Neural cell (in vitro differentiated cells): Measurements from ENCODE around the gene OLIG2. TPM values are rescaled to one million over a fixed set of nuclear protein-coding genes. Genes with fewer than 3 reads are reported as not detected.

Source experiments
- H2AFZ ChIP-seq: fragments of 200-600, 300-800 bp; sonication (generic), shearing (Covaris generic); 2 replicates; pipeline ENCODE4 v1.6.0; 2014; ENCODE audit warnings: low read depth, mild to moderate bottlenecking, antibody characterized with exemption, low read length, moderate library complexity
- H3F3A ChIP-seq: fragments of 200-600 bp; shearing (Covaris generic); 2 replicates; pipeline ENCODE4 v1.6.1; 2016; ENCODE audit warnings: mild to moderate bottlenecking, moderate library complexity, mixed read lengths, antibody characterized with exemption, low read length; ENCODE audit not compliant: insufficient read depth, poor library complexity, severe bottlenecking
- H3K27ac ChIP-seq: fragments of 200-600, 300-800 bp; sonication (generic), shearing (Covaris generic); 2 replicates; pipeline ENCODE4 v1.5.1; 2014; ENCODE audit warnings: mild to moderate bottlenecking, low read length, moderate library complexity
- H3K27me3 ChIP-seq: fragments of 300-800, 200-600 bp; sonication (generic), shearing (Covaris generic); 2 replicates; pipeline ENCODE4 v1.6.0; 2014; ENCODE audit warnings: mild to moderate bottlenecking, low read depth, low read length, moderate library complexity; ENCODE audit not compliant: insufficient read depth
- H3K36me3 ChIP-seq: fragments of 300-800, 200-600 bp; sonication (generic), shearing (Covaris generic); 2 replicates; pipeline ENCODE4 v1.5.1; 2014; ENCODE audit warnings: mild to moderate bottlenecking, antibody characterized with exemption, low read length, moderate library complexity; ENCODE audit not compliant: insufficient read depth
- H3K4me2 ChIP-seq: fragments of 300-800, 200-600 bp; sonication (generic), shearing (Covaris generic); 2 replicates; pipeline ENCODE4 v1.6.0; 2014; ENCODE audit warnings: mild to moderate bottlenecking, low read length
- H3K4me3 ChIP-seq: fragments of 300-800, 200-600 bp; sonication (generic), shearing (Covaris generic); 2 replicates; pipeline ENCODE4 v1.5.1; 2014; ENCODE audit warnings: mild to moderate bottlenecking, low read length, moderate library complexity
- H3K79me2 ChIP-seq: fragments of 200-600 bp; shearing (Covaris generic); replicated peaks from 2 replicates; pipeline ENCODE4 v1.6.0; 2014; ENCODE audit warnings: mild to moderate bottlenecking, low read length, moderate library complexity; ENCODE audit not compliant: insufficient read depth
- H3K9ac ChIP-seq: fragments of 300-800, 200-600 bp; sonication (generic), shearing (Covaris generic); 2 replicates; pipeline ENCODE4 v1.6.1; 2016; ENCODE audit warnings: mild to moderate bottlenecking, low read length, mixed read lengths
- H3K9me2 ChIP-seq: fragments of 200-600 bp; shearing (Covaris generic); 2 replicates; pipeline ENCODE4 v1.6.1; 2016; ENCODE audit warnings: mild to moderate bottlenecking, low read length, mixed read lengths; ENCODE audit not compliant: insufficient read depth
- H3K9me3 ChIP-seq: fragments of 200-600, 300-800 bp; sonication (generic), shearing (Covaris generic); 2 replicates; pipeline ENCODE4 v1.6.1; 2016; ENCODE audit warnings: mild to moderate bottlenecking, mixed run types, low read length, moderate library complexity, mixed read lengths
- H4K20me1 ChIP-seq: fragments of 200-600 bp; shearing (Covaris generic); 2 replicates; pipeline ENCODE4 v1.6.1; 2016; ENCODE audit warnings: mild to moderate bottlenecking, mixed run types; ENCODE audit not compliant: insufficient read depth
- CTCF ChIP-seq: fragments of 450-650 bp; IDR thresholded peaks from 2 replicates; pipeline ENCODE4 v1.5.1; 2014; ENCODE audit warnings: antibody characterized with exemption, mild to moderate bottlenecking, moderate library complexity; ENCODE audit not compliant: poor library complexity, severe bottlenecking
- EP300 ChIP-seq: fragments of 450-650 bp; conservative IDR thresholded peaks from 2 replicates; pipeline ENCODE4 v1.6.1; 2014; ENCODE audit warnings: antibody characterized with exemption, mild to moderate bottlenecking, moderate library complexity; ENCODE audit not compliant: poor library complexity, severe bottlenecking
- EZH2 ChIP-seq: fragments of 200-600, 300-800 bp; shearing (Covaris generic), sonication (generic); IDR thresholded peaks from 2 replicates; pipeline ENCODE4 v1.6.1; 2014; ENCODE audit warnings: antibody characterized with exemption, low read length, borderline replicate concordance, mild to moderate bottlenecking; ENCODE audit not compliant: insufficient read depth, poor library complexity, severe bottlenecking
- MXI1 ChIP-seq: fragments of 450-650 bp; conservative IDR thresholded peaks from 2 replicates; pipeline ENCODE4 v1.6.1; 2014; ENCODE audit warnings: antibody characterized with exemption, mild to moderate bottlenecking; ENCODE audit not compliant: poor library complexity, severe bottlenecking
- POLR2AphosphoS5 ChIP-seq: IDR thresholded peaks from 2 replicates; pipeline ENCODE4 v1.6.1; 2012
- RAD21 ChIP-seq: fragments of 450-650 bp; conservative IDR thresholded peaks from 2 replicates; pipeline ENCODE4 v1.6.1; 2014; ENCODE audit warnings: antibody characterized with exemption, mild to moderate bottlenecking, moderate library complexity
- SMC3 ChIP-seq: fragments of 450-650 bp; conservative IDR thresholded peaks from 2 replicates; pipeline ENCODE4 v1.6.1; 2014; ENCODE audit warnings: antibody characterized with exemption, mild to moderate bottlenecking, moderate library complexity; ENCODE audit not compliant: poor library complexity
- TAF1 ChIP-seq: IDR thresholded peaks from 2 replicates; pipeline ENCODE4 v1.6.1; 2012; ENCODE audit warnings: low read depth
- polyA plus RNA-seq: library from polyadenylated mRNA; depleted of rRNA; stranded (reverse); fragments of >200 nt; gene quantifications from 2 replicates; pipeline ENCODE4 v1.2.3, GENCODE V29; 2014
- TF ChIP-seq, protein P1 (sequence below): IDR thresholded peaks from 2 replicates; pipeline ENCODE4 v1.6.1; 2012; ENCODE audit warnings: borderline replicate concordance

The OLIG2 gene
- polyA plus RNA-seq, 1 donor from 2014 or later = 0.90 TPM

- Histone ChIP-seq H4K20me1 (no peaks in the 10 kb centered on the region), H3K9me3 (no peaks in the 10 kb centered on the region), H3K79me2 (no peaks in the 10 kb centered on the region), H3K9ac (no peak overlapping the region), H2AFZ (no peak overlapping the region), H3K4me2 (no peak overlapping the region), H3F3A (no peaks in the 10 kb centered on the region), H3K36me3 (no peaks in the 10 kb centered on the region), H3K4me3 (no peak overlapping the region), H3K27ac (no peak overlapping the region), H3K27me3 (no peaks in the 10 kb centered on the region), H3K9me2 (no peaks in the 10 kb centered on the region)
- TF ChIP-seq, protein P1, sequence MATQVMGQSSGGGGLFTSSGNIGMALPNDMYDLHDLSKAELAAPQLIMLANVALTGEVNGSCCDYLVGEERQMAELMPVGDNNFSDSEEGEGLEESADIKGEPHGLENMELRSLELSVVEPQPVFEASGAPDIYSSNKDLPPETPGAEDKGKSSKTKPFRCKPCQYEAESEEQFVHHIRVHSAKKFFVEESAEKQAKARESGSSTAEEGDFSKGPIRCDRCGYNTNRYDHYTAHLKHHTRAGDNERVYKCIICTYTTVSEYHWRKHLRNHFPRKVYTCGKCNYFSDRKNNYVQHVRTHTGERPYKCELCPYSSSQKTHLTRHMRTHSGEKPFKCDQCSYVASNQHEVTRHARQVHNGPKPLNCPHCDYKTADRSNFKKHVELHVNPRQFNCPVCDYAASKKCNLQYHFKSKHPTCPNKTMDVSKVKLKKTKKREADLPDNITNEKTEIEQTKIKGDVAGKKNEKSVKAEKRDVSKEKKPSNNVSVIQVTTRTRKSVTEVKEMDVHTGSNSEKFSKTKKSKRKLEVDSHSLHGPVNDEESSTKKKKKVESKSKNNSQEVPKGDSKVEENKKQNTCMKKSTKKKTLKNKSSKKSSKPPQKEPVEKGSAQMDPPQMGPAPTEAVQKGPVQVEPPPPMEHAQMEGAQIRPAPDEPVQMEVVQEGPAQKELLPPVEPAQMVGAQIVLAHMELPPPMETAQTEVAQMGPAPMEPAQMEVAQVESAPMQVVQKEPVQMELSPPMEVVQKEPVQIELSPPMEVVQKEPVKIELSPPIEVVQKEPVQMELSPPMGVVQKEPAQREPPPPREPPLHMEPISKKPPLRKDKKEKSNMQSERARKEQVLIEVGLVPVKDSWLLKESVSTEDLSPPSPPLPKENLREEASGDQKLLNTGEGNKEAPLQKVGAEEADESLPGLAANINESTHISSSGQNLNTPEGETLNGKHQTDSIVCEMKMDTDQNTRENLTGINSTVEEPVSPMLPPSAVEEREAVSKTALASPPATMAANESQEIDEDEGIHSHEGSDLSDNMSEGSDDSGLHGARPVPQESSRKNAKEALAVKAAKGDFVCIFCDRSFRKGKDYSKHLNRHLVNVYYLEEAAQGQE = no peak
- TF ChIP-seq POLR2AphosphoS5 (no peak), RAD21 (no peak), MXI1 (no peak), SMC3 (no peak), TAF1 (no peak), EZH2 (no peak), EP300 (no peak), CTCF (no peak)
Measured at GRCh38 chr21:32990666-32991065, 35.1 kb upstream of the OLIG2 start.

DNA sequence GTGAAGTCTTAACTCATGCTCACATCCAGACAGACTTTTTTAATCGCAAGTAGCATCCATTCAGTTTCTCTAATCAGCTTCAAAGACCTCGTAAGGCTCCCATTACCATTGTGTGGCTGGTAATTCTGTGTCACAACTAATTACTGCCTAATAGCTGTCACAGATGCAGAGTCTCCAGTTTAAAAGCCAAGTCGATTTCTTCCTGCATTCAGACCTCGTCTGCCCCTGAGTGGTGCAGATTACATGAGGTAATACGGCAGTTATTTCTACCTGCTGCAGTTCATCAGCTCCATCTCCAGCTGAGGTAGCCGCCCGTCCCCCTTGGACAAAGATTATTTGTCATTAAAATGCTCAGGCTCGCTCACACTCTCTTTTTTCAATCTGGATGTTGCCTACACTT, 34.4 kb upstream of the OLIG2 start:
- H3K79me2 ChIP-seq = no peaks in the 10 kb centered on the region
- no peak overlapping the region for H2AFZ ChIP-seq
- TF ChIP-seq, protein P1 = no peak
- TF ChIP-seq CTCF = peak; percentile 12
- no peaks in the 10 kb centered on the region for H3K9me3 ChIP-seq
- no peak overlapping the region for H3K4me2 ChIP-seq
- no peaks in the 10 kb centered on the region for H3F3A ChIP-seq
- H3K36me3 ChIP-seq = no peaks in the 10 kb centered on the region
- H3K27ac ChIP-seq = no peak overlapping the region
- H3K4me3 ChIP-seq = peak overlapping the region; percentile 38
- no peaks in the 10 kb centered on the region for H4K20me1 ChIP-seq
- H3K9me2 ChIP-seq = no peaks in the 10 kb centered on the region
- H3K9ac ChIP-seq = no peak overlapping the region
- no peaks in the 10 kb centered on the region for H3K27me3 ChIP-seq
